ENCODE data around the gene PCDHA12. TPM values are rescaled to one million over a fixed set of nuclear protein-coding genes. Genes with fewer than 3 reads are reported as not detected.
A peak's percentile ranks its signal among the peaks of the same experiment; 100 is the strongest.

The PCDHA12 gene
- total RNA-seq, 1 experiment from 2014 or later, result not detected

DNA sequence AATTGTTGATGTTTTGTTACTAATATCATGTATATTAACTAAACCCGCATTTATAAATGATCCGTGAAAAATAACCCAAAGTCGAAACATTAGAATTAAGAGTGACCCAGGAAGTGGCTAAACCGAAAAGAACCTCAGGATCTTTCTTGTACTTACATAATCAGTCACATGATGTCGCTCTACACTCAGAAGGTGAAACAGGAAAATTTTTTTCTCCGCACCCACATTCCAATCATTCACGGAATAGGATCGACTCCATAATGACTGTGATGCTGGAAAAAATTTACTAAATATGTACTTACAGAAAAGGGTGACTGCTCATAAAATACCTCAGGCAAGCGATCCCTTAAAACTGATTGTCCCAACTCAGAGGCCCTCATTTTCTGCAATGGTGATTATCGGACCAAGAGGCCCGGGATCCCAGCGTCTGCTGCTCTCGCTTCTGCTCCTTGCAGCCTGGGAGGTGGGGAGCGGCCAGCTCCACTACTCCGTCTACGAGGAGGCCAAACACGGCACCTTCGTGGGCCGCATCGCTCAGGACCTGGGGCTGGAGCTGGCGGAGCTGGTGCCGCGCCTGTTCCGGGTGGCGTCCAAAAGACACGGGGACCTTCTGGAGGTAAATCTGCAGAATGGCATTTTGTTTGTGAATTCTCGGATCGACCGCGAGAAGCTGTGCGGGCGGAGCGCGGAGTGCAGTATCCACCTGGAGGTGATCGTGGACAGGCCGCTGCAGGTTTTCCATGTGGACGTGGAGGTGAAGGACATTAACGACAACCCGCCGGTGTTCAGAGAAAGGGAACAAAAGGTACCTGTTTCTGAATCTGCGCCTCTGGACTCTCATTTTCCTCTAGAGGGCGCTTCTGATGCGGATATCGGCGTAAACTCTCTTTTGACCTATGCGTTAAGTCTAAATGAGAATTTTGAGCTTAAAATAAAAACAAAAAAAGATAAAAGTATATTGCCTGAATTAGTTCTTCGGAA lies at the start of gene PCDHA12 (continued):
- TF ChIP-seq, protein P1, sequence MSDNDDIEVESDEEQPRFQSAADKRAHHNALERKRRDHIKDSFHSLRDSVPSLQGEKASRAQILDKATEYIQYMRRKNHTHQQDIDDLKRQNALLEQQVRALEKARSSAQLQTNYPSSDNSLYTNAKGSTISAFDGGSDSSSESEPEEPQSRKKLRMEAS (IDR thresholded peaks at IDR 0.05), result no peak
- TF ChIP-seq SIN3A (IDR thresholded peaks at IDR 0.05; ENCODE audit: low read depth), result no peak
- TF ChIP-seq EGR1 (IDR thresholded peaks at IDR 0.05; ENCODE audit: low read depth), result no peak
- TF ChIP-seq JUND (IDR thresholded peaks at IDR 0.05), result no peak
- TF ChIP-seq ZFX (IDR thresholded peaks at IDR 0.05), result no peak
- peak; percentile 37; the same call in 1 of the 2 replicates for TF ChIP-seq RAD21 (IDR thresholded peaks at IDR 0.05; ENCODE audit: low read depth)

DNA sequence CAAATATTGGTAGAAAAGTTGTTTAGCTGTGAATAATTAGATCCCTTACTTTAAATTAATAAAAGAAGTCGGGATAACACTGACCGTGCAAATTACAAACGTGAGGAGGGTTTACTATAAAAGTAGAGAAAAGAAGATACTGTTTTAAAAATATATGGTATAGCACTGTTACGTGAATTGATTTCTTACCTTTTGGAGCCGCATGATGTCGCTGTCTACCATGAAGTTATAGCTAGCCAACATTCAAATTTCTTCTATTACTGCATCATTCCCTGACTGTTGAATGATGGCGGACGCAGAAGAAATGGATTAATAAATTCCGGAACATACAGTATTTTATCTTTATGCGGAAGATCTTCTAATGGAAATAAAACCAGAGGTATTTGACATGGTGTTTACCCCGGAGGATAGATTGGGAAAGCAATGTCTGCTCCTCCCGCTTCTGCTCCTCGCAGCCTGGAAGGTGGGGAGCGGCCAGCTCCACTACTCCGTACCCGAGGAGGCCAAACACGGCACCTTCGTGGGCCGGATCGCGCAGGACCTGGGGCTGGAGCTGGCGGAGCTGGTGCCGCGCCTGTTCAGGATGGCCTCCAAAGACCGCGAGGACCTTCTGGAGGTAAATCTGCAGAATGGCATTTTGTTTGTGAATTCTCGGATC lies 47.3 kb upstream of the PCDHA12 start, which contains the start of gene PCDHA6:
Gene PCDHA6 (plus strand): TSS at position 257 of the 658 bp plus-strand sequence. CDS start 132 bp downstream, at position 389.
- H3K79me2 ChIP-seq (ENCODE audit: insufficient read depth, low read length), result no peaks in the 10 kb centered on the region
- no peak for ATAC-seq
- no peaks in the 10 kb centered on the region for H3K36me3 ChIP-seq (ENCODE audit: control insufficient read depth in 1 of 2, insufficient read depth in 2 of 2, low read length in 2 of 2)
- TF ChIP-seq SRF (IDR thresholded peaks at IDR 0.05; ENCODE audit: low read depth) (no peak), TCF7L2 (IDR thresholded peaks at IDR 0.05; ENCODE audit: borderline replicate concordance, extremely low read depth, insufficient read depth, insufficient read length) (no peak), FOSL1 (IDR thresholded peaks at IDR 0.05; ENCODE audit: low read depth) (no peak)
- TF ChIP-seq, protein P1 (IDR thresholded peaks at IDR 0.05), result no peak
- no peaks in the 10 kb centered on the region for H4K20me1 ChIP-seq (ENCODE audit: insufficient read depth)
- no peak within 1 kb of the TSS for H3K4me2 ChIP-seq (ENCODE audit: low read length)
- H3K27ac ChIP-seq (ENCODE audit: low read depth, low read length), result no peak within 1 kb of the TSS
- H3K4me1 ChIP-seq (ENCODE audit: control insufficient read depth in 1 of 2, insufficient read depth in 2 of 2, low read length in 2 of 2), result no peaks in the 10 kb centered on the region
- BruUV-seq (replicated peaks), result no TSS peak
- ChIA-PET POLR2A (no interaction called here), RAD21 (ENCODE audit: low non-redundant PET in 1 of 2, low total read pairs in 2 of 2, uncharacterized antibody in 2 of 2, unreplicated experiment in 2 of 2) (no interaction called here), CTCF (no interaction called here)
- no peaks in the 10 kb centered on the region for H3K9me3 ChIP-seq (ENCODE audit: control insufficient read depth in 1 of 2, insufficient read depth in 1 of 2, low read depth in 1 of 2, low read length in 2 of 2)
- no peak within 1 kb of the TSS for H2AFZ ChIP-seq (ENCODE audit: low read depth, low read length, poor library complexity, severe bottlenecking)
- no peak within 1 kb of the TSS for H3K9ac ChIP-seq (ENCODE audit: low read length)
- no peak within 1 kb of the TSS for H3K4me3 ChIP-seq (replicated peaks in 1 of 2; ENCODE audit: low read depth in 1 of 2, low read length in 2 of 2)
- H3K27me3 ChIP-seq (ENCODE audit: insufficient read depth, low read length), result no peaks in the 10 kb centered on the region
- no peaks in the 10 kb centered on the region; the same call in 1 of the 2 replicates for H3K9me2 ChIP-seq (ENCODE audit: insufficient read depth)
- intact Hi-C loops (cut with micrococcal nuclease), result no loop called here
- no peak for DNase-seq (ENCODE audit: low read depth, low spot score)

All from HCT116 (cell line).